Endothelial cell (in vitro differentiated cells): Measurements from ENCODE around the gene TCERG1L. TPM values are rescaled to one million over a fixed set of nuclear protein-coding genes. Genes with fewer than 3 reads are reported as not detected.

Experiments used
- DNase-seq: peaks from one replicate; pipeline ENCODE4 v3.0.0; 2021; ENCODE audit warnings: low spot score
- H3K27ac Mint-ChIP-seq: one replicate; pipeline ENCODE4 v1.8.0; 2021; ENCODE audit warnings: mixed read lengths, inconsistent platforms; ENCODE audit not compliant: unreplicated experiment
- H3K27me3 Mint-ChIP-seq: one replicate; pipeline ENCODE4 v1.8.0; 2021; ENCODE audit warnings: mild to moderate bottlenecking, moderate library complexity, mixed read lengths, inconsistent platforms; ENCODE audit not compliant: unreplicated experiment
- H3K36me3 Mint-ChIP-seq: one replicate; pipeline ENCODE4 v1.8.0; 2021; ENCODE audit warnings: mild to moderate bottlenecking, low read depth, mixed read lengths, inconsistent platforms; ENCODE audit not compliant: unreplicated experiment
- H3K4me1 Mint-ChIP-seq: one replicate; pipeline ENCODE4 v1.8.0; 2021; ENCODE audit warnings: mild to moderate bottlenecking, mixed read lengths, inconsistent platforms; ENCODE audit not compliant: unreplicated experiment
- H3K4me3 Mint-ChIP-seq: one replicate; pipeline ENCODE4 v1.8.0; 2021; ENCODE audit warnings: mild to moderate bottlenecking, mixed read lengths, inconsistent platforms; ENCODE audit not compliant: unreplicated experiment
- H3K9me3 Mint-ChIP-seq: one replicate; pipeline ENCODE4 v1.8.0; 2021; ENCODE audit warnings: mixed read lengths, inconsistent platforms; ENCODE audit not compliant: unreplicated experiment
- CTCF ChIP-seq: fragments of 200-600 bp; sonication (generic); IDR thresholded peaks from one replicate; pipeline ENCODE4 v1.5.0; 2021; ENCODE audit warnings: antibody characterized with exemption; ENCODE audit not compliant: unreplicated experiment
- total RNA-seq: library from RNA; stranded (reverse); fragmentation: NEBNext Ultra II Directional; extraction: Animal tissue kit (Norgen Biotek cat#: 25700); gene quantifications from one replicate; pipeline ENCODE4 v1.2.1, GENCODE V29; 2021; ENCODE audit not compliant: unreplicated experiment

The TCERG1L gene
- total RNA-seq, 1 donor from 2014 or later: not detected

GRCh38 chr10:131111007-131111406 is 200.5 kb downstream of the TCERG1L start:
- no peak for DNase-seq
- TF ChIP-seq CTCF: no peak
- H3K4me3 Mint-ChIP-seq: no peak overlapping the region
- H3K9me3 Mint-ChIP-seq: peaks cover 27% of the 10 kb centered on the region
- H3K27me3 Mint-ChIP-seq: peaks cover 6% of the 10 kb centered on the region
- H3K27ac Mint-ChIP-seq: no peak overlapping the region
- H3K4me1 Mint-ChIP-seq: no peaks in the 10 kb centered on the region
- peaks cover 10% of the 10 kb centered on the region for H3K36me3 Mint-ChIP-seq

DNA sequence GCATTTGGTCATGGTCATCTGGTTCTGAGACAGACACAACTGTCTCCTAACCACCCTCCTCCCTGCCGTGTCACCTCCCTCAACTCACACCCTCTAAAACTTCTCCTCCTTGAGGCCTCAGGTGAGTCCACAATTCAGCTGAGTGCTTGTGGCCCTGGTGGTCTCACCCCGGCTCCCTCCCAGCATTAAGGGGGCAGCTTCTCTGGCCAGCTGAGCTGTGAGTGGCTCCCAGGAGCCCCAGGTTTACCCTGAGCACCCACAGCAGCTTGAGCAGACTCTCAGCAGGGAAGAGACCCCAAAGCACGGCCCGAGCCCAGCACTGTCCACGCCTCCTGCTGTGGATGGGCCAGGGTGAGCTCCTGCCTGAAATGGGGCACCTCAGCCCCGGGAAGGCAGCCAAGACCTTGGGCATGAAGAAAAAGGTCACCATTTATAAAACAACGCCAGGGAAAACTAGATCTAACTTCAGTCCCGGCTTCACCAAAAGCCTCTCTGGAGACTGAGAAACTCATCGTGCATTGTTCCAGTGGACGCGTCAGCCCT is 201.2 kb downstream of the TCERG1L start:
- Mint-ChIP-seq H3K27ac (no peak overlapping the region), H3K4me3 (no peak overlapping the region), H3K27me3 (peaks cover 6% of the 10 kb centered on the region), H3K36me3 (peaks cover 10% of the 10 kb centered on the region), H3K4me1 (no peaks in the 10 kb centered on the region), H3K9me3 (peaks cover 27% of the 10 kb centered on the region)
- DNase-seq: no peak
- TF ChIP-seq CTCF: no peak

GRCh38 chr10:131109726-131110125 is 201.8 kb downstream of the TCERG1L start:
- TF ChIP-seq CTCF: no peak
- Mint-ChIP-seq H3K9me3 (peaks cover 27% of the 10 kb centered on the region), H3K36me3 (peaks cover 10% of the 10 kb centered on the region), H3K4me1 (no peaks in the 10 kb centered on the region), H3K27ac (no peak overlapping the region), H3K4me3 (no peak overlapping the region), H3K27me3 (peaks cover 6% of the 10 kb centered on the region)
- no peak for DNase-seq

DNA sequence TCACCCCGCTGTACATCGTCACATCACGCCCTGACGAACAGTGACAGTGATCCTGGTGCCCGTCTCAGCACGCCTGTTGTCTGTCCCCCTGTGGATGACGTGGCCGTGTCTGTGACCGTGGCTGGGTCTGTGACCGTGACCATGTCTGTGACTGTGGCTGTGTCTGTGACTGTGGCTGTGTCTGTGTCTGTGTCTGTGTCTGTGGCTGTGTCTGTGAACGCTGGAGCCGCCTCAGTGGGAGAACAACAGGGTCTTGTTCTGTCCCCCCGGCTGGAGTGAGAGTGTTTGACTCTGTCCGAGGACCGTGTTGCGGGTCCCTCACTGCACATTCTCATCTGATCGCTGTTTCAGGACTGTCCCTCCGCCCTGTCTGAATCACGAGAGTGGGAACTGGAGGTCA is 202.2 kb downstream of the TCERG1L start:
- Mint-ChIP-seq H3K27ac (peak overlapping the region; percentile 7), H3K9me3 (peaks cover 27% of the 10 kb centered on the region), H3K36me3 (peaks cover 10% of the 10 kb centered on the region), H3K4me1 (no peaks in the 10 kb centered on the region), H3K27me3 (peaks cover 6% of the 10 kb centered on the region), H3K4me3 (no peak overlapping the region)
- no peak for DNase-seq
- no peak for TF ChIP-seq CTCF

DNA sequence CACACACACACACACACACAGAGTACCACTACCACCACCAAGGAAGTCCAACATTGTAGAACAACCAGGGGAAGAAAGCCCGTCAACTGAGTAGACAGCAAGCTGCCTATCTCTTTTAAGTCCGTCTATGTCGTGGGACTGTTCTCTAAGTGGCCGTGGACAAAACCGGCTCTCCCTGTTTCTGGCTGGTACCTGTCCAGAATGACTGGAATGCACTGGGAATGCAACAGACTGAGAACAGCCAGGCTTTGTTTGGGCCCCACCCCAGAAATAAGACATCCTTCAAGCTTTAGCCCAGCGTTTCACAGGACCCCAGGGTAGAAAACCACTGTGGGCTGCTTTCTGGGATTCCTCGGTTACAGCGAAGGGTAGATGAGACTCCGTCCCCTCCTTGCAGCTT is 203.6 kb downstream of the TCERG1L start:
- H3K9me3 Mint-ChIP-seq: peaks cover 27% of the 10 kb centered on the region

More for the DNA sequence above, 203.6 kb downstream of the TCERG1L start:
- no peak overlapping the region for H3K4me3 Mint-ChIP-seq
- peaks cover 10% of the 10 kb centered on the region for H3K36me3 Mint-ChIP-seq
- H3K27ac Mint-ChIP-seq: no peak overlapping the region
- DNase-seq: no peak
- no peak for TF ChIP-seq CTCF
- H3K4me1 Mint-ChIP-seq: no peaks in the 10 kb centered on the region
- H3K27me3 Mint-ChIP-seq: peaks cover 6% of the 10 kb centered on the region
